GM18909 (cell line): ENCODE data around the gene SH3RF3.

ENCODE experiments used
- ATAC-seq: cut with Tn5 transposase; IDR thresholded peaks from one replicate; pipeline ENCODE4 v1.9.1; 2021; ENCODE audit warnings: mild to moderate bottlenecking; ENCODE audit not compliant: unreplicated experiment, poor library complexity

The SH3RF3 gene

DNA sequence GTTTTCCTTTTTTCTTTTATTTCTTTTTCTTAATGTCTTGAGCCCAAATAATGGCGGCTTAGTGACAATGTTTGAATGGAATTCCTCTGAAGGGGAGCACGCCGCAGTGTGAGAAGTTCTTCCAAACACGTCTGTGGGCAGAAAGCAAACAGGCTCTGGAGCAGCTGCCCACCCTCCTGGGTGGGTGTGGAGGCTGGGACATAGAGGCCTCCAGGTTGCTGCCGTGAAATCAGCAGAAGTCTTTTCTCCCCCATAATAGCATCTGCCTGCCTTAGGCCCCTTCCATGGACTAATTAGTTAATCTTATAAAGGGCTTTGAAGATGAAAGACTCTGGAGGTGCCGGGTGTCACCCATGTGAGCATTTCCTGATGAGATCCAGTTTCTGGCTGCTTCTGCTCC lies 213.9 kb downstream of the SH3RF3 start:
- ATAC-seq, result no peak

DNA sequence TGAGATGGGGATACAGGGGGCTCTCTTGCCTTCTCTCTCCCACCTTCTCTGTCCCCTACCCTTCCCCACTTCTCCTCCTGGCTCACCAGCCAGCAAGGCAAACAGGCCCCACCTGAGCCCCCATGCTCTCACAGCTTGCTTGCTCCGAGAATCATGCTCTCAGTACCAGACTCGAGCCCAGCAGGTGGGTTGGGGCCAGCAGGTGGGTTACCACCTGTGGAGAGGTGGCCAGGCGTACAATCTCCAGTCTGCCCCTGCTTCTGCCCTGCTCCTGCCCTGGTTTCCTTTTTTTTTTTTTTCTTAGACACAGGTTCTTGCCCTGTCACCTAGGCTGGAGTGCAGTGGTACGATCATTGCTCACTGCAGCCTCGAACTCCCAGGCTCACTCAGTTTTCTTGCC lies 214.5 kb downstream of the SH3RF3 start:
- ATAC-seq, result no peak

- no peak for ATAC-seq
Measured at GRCh38 chr2:109344270-109344805, 215.3 kb downstream of the SH3RF3 start.

DNA sequence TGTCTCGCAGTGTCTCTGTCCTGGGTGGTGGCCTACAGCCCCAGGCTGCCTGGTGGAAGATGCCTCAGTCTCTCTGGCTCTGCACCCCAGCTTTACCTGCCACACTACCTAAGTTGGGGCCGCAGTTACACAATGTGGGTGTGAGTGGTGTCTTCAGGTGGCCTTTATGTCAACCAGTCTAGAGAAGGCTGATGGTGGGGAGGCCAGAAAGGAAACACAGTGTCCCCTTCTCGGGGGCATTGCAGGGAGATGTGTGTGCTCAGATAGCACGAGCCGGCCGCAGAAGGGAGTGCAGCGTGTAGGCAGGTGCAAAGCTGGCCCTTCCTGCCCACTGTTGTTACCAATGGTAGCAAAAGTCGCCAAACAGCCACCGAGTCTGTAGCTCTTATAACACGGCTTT lies 216.1 kb downstream of the SH3RF3 start:
- ATAC-seq, result no peak

GRCh38 chr2:109345653-109346480 lies 216.9 kb downstream of the SH3RF3 start:
- ATAC-seq, result no peak

GRCh38 chr2:109346601-109347228 lies 217.7 kb downstream of the SH3RF3 start:
- ATAC-seq, result no peak

- no peak for ATAC-seq
Measured at GRCh38 chr2:109347626-109348025, 218.6 kb downstream of the SH3RF3 start.

- no peak for ATAC-seq
Measured at GRCh38 chr2:109348190-109348589, 219.2 kb downstream of the SH3RF3 start.

- peak; percentile 83 for ATAC-seq
Measured at GRCh38 chr2:109348671-109349502, 219.9 kb downstream of the SH3RF3 start.

DNA sequence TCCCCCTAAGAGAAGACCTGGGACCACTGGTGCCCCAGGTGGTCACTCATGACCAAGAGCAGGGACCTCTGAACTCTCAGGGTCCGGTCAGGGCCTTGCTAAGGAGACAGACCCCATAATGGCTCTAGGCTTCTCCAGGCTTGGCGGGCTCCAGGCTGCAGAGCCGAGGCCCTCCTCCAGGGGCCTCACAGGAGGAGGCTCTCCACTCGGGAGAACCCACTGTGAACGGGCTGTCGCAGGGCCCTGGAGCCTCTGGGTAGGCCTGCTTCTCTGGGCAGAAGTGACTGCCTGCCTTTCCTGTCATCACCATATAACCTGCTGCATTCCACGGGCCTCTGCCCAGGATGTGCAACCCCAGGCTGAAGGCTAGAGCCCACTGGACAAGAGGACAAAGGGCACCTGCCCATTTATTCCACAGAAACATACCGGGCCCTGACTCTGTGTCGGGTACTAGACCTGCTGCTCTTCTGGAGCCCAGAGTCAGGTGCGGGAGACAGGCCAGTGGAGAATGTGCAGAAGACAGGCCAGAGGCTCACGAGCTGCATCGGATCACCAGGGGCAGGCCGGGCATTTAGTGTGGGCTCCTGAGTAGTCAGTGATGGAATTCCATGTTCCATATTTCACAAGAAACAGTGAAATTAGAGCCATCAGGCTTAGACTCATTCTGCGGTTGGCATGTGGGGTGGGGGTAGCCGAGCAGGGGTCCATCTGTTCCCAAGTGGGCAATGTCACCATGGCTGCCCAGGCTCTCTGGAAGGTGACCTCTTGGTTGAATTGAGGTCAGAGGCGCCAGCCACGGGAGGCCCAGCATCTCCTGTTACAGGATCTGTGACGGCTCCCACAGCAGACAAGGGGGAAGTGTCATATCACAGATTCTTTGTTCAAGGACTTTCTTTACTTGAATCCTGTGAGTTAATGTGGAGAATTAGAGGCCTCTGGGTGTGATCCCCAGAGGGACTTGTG lies 220.8 kb downstream of the SH3RF3 start:
- ATAC-seq, result no peak

DNA sequence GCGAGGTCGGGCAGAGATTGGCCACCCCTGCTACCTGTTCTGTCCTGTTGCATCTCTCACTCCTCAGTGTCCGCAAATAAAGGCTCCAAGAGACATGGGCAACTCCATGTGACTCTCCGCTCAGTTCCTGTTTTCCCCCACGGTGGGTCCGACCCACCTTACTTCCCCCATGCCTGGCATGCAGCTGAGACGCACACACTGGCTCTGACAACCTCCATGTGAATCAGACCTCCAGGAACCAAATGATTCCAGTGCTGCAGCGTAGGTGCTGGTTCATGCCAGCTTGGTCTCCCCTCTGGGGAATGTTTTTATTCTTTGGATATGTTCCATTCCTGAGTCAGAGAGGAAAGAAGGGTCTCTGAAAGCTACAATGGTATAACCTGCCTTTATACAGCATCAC lies 221.5 kb downstream of the SH3RF3 start:
- ATAC-seq, result no peak

DNA sequence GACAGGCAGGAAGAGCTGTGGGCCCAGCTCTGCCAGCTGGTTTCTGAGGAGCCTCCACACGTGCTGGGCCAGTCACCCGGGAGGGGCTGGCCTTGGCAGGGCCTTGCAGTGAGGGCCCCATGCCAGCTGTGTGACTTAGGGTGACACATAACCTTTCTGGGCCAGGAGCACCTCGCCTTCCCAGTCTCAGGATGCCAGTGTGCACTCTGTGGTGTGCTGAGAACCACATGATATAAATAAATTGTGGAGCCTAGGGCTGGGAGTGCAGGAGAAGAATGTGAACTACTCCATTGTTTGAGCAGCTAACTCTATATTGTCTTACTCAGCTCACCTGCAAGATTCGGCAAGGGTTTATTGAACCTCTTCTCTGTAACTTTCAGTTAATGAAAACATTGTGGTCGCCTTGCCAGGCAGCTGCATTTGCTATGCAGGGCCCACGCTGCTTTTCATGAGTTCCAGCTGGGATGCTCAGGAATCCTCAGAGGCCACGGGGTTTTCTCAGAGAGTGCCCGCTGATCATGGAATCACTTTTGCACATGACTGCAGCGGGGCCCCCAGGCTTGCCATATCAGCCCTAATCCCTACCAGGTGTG lies 222.3 kb downstream of the SH3RF3 start:
- ATAC-seq, result no peak

DNA sequence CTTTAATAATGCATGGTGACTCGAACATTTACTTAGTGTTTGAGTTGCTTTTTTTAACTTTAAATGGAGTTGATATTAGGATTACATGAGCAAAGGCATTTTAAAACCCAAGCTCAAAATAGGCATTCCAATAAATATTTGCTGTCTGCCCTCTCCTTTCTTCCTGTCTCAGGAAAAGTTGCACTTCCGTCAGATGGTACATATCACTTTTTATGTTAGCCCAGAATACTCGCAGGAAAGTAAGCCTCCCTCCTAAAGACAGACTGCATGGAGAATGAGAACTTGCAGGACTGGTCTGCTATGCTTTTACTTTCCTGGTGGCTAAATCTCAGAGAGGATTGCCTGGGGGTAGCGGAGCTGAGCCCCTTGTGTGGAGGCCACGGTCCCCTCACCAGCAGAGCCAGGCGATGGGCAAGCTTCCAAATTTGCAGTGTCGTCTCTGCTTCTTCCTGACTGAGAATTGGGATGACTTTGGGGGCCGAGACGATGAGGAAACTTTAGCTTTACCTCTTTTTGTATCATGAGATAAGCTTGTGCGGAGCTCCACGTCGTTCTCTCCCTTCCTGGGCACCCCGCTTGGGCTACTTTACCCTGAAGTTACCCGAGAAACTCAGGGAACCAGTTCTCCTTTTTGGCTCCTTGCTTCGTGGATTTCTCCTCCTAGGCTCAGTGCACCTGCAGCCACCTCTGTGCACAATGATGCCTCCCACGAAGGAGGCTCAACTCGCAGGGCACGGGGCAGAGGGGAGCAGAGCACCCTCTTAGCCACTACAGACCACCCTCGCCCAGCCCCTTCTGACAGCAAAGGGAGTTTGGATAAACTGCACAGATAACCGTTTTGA lies 223.3 kb downstream of the SH3RF3 start:
- no peak for ATAC-seq

GRCh38 chr2:109352898-109353689 lies 224.1 kb downstream of the SH3RF3 start:
- no peak for ATAC-seq

DNA sequence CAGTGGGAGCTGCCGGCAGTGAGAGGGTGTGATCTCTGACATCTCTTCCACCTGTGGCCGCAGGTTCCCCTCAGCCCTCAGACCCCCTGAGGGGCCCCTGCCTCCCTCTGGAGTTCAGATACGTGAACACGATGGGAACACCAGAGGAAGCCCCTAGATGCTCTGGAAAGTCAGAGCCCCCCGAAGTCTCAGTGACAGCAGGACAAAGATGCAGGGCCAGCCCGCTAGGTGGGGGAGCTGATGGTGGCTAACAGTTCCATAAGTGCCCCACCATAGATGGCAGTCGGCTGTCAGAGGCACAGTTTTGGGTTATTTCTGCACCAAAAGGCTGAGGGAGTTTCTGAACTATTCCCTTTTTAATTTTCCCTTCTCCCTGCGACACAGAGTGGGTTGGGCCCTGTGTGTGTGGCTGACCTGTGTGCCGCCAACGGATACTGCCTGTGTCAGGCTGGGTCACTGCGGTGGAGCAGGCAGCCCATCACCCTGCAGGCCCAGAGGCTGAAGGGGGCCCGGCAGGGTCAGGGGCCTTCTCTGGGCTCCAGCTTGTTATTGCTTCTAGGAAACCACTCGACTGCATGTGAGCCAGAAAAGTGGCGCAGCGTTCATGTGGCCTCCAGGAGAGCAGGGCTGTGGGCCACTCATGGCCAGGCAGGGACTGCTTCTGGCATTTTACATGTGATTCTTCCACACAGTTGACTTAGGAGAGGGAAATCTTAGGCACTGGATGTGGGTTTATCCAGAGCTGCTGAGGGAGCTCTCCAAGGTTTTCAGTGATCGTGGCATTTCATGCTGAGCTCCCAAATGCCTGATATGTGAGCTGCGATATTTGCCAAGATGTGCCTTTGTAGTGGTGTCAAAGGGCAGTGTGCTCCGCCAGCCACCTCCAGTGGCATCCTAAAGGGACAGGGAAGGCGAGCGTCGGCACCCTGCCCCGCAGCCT lies 225.1 kb downstream of the SH3RF3 start:
- ATAC-seq, result no peak

GRCh38 chr2:109355192-109355843 lies 226.3 kb downstream of the SH3RF3 start:
- ATAC-seq, result no peak
